ENCODE results near the gene TMEM161A.
A peak's percentile ranks its signal among the peaks of the same experiment; 100 is the strongest.
"Not testable (repeated sequence)": the region's sequence is repeated elsewhere in the genome, so short reads cannot be mapped to it uniquely, and the experiment has no call there.

Gene TMEM161A

DNA sequence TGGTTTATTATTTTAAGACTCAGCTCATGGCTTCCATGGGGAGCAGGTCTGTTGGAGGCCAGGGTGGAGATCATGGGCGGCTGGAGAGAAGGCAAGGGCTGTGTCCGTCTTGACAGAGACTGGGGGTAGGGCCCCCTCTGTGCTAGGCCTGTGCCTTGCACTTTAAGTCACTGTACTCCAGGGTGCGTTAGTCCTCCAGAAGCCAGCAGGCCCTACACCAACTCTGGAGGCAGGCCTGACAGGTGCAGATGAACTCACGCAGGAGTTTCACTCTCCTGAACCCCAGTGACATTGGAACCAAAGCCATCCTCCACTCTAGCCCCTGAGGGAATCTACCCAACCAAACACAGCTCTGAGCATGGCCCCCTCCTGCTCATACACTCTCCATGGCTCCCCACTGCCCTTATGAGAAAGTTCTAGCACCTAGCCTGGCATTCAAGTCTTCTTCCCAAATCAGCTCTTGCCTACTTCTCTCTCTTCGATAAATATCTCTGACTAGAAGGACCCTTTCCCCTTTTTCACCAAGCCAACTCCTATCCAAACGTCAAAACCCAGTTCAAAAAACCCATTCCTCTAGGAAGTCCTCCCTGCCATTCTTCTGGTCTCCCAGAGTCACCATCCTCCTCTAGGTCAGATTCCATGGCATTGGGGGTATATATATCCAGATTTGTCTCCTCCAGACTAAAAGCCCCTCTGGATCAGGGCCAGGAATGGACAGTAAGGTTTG is 16.7 kb upstream of the TMEM161A start:
- no peak for DNase-seq

DNA sequence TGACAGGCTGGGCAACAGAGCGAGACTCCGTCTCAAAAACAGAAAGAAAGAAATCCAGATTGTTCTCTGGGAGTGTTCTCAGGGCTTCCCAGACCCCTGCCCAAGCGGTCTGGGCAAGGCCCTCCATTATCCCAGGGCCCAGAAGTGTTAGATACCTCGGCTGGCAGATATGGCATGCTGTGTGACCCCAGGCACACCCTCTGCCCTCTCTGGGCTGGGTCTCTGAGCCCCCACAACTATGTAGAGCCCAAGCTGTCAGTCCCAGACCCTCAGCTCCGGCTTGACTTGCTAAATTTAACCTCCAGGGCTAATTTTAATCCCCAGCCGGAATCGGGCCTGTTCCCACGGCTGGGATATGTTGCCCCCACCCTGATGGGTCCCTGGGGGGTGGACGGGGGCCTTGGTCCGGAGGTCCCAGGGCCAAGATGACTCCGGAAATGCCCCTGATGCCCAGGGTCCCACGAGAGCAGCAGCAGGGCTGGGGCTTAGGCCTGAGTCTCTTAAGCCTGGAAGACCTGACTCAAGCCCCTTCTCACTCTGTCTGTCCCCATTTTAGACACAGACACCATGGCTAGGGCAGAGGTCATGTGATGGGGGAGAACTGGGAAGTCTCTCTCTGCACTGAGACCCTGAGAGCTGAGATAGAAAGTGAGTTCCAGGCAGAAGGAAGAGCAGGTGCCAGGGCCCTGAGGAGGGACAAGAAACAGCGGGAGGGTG is 14.5 kb upstream of the TMEM161A start:
- DNase-seq = no peak

DNA sequence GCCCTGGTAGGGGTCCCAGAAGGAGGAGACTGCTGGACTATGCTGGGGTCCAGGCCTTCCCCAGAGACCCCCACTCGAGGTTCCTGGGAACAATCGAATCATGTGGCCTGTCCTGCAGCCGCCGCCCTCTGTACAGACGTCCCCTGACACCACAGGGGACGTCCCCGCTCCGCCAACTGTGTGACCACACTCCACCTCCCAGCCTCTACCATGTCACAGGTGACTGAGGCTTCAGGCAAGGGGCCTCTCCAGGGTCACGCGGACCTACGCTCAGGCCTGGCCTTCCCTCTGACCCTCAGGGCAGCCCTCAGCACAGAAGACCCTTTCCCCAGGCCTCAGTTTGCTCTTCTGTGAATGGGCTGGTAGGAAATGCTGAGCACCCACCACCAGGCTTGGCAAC is 13.1 kb upstream of the TMEM161A start:
- no peak for DNase-seq

DNA sequence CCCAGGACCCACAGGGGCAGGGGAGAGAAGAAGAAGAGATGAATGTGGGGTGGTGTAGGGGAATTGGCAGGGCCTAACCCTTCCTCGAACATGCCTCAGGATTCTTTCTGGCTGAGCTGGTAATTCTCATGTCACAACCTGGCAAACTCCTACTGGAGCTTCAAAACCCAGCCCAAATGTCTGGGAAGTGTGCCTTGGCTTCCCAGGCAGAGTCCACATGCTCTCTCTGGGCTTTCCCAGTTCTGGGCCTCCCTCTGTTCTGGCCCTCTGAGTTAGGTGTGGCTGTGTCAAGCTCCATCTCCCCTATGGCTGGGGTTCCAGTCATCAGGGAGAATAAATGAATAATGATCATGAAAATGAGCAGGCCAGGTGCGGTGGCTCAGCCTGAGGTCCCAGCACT is 11.2 kb upstream of the TMEM161A start:
- DNase-seq = no peak

DNA sequence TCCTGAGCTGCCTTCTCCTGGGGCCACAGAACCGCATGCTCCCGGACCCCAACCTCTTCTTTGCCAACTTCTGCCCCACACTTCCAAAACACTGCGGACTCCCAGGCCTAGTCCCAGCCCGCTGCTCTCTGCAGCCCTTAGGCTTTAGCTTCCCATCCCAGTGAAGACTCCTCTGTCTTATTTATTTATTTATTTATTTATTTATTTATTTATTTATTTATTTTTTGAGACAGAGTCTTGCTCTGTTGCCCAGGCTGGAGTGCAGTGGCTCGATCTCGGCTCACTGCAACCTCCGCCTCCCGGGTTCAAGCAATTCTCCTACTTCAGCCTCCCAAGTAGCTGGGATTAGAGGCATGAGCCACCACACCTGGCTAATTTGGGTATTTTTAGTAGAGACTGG is 10.2 kb upstream of the TMEM161A start:
- DNase-seq = not testable (repeated sequence)

DNA sequence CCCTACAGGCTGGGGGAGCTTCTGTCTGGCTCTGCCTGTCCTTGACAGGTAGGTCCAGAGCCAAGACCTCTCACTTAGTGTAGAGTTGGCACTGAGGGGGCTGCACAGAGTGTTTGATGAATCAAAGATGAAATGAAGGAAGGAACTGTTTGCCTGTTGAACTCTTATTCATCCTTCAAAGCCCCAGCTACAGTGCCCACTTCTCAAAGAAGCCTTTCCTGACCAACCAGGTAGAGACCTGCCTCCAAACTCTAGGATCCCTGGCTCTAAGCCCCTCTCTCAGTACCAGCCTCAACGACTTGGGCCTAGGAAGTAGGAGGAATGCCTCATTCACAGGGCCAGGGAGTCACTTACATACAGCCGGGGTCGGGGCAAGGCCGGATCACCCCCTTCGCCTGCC is 9.1 kb upstream of the TMEM161A start:
- no peak for DNase-seq

DNA sequence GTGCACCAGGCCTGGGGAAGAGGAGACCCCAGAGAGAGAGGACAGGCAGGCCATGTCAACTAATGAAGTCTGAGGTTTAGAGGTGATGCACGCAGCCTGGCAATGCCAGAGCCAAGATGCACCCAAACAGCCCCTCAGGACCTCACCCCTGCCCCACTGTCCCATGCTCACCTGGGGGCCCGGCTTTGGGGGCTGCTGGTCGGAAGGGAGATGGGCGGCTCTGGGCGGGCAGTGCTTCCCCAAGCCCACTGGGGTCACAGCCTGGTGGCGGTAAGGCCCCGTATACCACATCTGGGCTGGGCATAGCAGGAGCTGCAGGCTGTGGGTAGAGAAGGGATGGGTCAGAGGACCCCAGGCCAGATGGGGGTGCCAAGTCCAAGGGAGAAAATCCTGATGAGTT is 8.6 kb upstream of the TMEM161A start:
- no peak for DNase-seq

DNA sequence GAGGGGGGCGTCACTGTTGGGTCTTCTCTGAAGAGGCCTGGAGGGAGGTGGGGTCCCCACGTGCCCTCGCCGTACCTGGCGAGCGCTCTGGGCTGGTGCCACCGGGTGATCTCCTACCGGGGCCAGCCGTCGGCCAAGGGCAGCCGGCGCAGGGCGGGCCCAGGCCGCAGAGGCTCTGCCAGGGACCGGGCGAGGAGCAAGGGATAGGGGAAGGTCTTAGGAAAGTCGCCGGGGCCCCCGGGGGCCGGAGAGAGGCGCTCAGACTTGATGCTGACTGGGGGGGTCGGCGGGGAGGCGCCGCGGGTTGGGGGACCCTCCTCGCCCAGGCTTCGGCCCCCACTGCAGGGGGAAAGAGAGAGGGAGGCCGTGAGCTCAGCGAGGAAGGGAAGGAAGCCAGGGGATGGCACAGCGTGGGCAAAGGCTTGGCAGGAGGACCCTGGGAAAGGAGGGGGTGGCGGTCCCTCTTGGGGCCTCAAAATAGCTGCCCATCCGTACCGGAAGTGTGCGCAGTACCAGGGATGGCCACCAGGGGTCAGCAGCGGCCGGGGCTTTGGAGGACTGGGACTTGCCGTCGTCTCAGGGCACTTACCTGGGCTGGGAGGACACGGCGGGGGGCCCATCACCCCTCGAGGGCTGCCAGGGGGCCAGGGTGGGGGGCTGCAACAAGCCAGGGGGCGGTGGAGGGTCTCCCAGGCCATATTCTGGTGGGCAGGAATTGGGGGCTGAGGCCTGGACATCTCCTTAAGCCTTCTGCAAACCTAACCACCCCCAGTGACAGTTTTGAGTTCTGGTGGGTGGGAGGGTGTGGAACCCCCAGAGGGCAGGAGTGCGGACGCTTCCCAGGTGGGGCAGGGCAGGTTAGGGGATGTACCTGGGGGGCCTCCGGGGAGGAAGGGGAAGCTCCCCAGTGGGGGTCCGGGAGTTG is 7.7 kb upstream of the TMEM161A start:
- peak; percentile 53 for DNase-seq

DNA sequence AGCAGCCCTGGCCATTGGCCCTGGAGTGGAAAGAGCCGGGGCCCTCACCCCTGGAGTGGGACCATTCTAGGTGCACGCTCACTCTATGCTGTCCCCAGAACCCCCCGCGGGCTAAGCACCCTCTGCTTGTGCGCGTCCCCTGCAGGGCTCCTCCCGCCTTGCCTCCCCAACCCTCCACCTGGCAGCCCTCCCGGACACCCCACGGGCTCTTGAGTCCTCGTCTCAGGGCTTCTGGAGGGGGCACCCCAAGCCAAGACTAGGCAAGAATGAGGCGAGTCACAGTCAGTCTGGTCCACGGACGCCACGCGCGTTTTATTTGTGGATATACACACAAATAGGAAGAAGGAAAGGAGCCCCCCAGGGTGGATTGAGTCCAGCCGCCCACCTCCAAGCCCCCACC is 7.0 kb upstream of the TMEM161A start:
- no peak for DNase-seq

DNA sequence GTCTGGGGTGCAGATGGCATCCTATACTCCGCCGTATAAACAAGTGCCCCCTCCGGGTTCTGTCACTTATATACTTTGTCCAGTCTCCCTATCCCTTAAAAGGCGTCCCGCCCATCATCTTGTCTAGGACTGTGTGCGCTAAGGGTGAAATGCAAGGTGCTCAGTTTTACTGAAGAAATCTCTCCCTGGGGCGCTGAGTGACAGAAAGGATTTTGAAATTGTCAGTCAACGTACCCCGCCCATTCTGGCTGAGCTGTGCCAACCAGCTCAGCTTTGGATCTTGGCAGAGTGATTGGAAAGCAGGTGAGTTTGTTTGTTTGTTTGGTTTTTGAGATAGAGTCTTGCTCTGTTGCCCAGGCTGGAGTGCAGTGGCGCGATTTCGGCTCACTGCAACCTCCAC is 4.1 kb upstream of the TMEM161A start:
- no peak for DNase-seq

DNA sequence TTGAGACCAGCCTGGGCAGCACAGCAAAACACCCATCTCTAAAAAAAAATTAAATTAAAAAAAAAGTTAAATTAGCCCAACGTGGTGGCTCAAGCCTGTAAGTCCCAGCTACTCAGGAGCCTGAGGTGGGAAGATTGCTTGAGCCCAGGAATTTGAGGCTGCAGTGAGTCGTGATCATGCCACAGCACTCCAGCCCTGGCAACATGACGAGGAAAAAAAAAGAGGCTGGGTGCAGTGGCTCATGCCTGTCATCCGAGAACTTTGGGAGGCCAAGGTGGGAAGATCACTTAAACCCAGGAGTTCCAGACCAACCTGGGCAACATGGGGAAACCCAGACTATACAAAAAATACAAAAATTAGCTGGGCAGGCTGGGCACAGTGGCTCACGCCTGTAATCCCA is 2.2 kb upstream of the TMEM161A start:
- no peak for DNase-seq

DNA sequence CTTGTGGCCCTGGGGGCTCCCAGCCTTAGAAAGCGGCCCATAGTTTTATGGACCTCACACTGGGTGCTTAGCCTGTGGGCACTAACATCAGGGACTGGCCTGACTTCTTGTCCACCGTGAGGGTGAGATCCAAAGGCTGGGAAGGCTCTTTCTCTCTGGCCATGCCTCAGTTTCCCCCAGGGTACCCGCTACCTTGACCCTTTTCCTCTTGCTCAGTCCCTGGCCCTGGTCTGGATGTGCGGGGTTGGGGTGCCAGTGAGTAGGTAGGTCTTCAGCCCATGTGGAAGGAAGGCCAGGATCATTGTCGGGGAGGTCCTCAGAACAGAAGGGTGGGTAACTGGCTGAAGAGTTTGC is 1.6 kb upstream of the TMEM161A start:
- DNase-seq = no peak

DNA sequence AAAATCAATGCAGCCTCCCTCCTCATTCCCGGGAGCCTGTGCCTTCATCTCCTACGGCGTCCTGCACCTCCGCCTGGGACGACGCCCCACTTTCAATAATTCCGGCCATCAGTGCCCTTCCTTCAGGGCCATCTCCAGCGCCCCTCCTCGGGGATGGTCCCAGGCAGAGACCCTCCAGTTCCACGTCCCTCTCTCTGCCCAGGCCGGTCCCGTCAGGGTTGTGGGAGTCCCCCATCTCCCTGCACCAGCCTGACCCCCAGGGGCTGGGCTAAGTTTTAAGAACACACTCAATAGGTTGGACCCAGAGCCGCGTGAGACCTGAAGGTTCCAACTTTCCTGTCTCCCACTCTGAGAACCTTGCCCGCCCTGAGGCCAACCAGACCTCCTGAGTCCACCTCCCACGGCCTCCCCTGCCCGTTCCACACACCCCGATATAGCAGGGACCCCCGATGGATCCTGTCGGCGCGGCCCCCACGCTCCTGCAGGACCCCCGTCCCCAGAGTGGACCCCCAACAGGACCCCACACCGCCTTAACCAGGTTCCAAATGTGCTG is 646 bp downstream of the TMEM161A start:
- no peak for DNase-seq

DNA sequence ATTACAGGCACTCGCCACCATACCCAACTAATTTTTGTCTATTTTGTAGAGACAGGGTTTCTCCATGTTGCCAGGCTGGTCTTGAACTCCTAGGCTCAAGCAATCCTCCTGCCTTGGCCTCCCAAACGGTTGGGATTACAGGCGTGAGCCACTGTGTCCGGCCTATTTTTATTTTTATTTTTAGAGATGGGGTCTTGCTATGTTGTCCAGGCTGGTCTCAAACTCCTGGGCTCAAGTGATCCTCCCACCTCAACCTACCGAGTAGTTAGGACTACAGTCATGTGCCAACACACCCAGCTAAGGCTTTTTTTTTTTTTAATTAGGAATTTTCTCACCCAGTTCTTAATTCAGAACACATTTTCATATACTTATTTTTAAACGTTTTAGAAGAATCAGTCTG is 2.6 kb downstream of the TMEM161A start:
- not testable (repeated sequence) for DNase-seq

DNA sequence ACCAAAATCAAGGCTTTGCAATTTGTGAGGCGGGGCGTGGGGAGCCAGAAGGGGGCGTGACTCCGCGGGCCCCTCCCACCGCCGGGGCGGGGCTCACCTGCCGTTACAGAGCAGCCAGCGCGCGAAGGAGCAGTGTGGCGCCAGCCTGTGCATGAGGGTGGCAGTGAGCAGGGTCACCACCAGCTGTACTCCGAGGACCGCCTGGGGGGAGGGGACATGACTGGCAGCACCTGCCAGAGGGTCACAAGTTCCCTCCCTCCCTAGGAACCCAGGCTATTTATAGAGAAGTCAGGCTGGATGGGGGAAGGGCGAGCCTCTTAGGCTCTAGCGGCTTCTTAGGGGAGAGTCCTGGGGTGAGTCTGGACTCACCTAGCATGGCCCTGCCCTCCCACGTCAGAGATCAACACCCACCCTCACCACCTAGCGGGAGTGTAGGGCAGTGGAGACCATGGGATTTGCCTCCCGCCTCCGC is 3.6 kb downstream of the TMEM161A start:
- DNase-seq = no peak

DNA sequence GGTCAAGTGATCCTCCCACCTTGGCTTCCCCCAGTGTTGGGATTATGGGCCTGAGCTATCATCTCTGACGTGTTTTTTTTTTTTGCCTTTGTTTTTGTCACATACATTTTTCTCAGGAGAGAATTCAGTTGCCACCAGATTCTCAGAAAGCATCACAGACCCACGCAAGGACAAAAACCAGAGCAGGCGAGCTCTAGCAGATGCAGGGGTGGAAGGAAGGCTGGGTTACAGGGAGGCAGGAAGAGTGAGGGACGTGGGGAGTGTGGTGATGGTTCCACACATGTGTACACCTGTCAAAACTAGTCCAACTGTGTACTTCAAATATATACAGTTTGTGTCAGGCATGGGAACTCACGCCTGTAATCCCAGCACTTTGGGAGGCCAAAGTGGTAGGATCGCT is 4.3 kb downstream of the TMEM161A start:
- DNase-seq = no peak

DNA sequence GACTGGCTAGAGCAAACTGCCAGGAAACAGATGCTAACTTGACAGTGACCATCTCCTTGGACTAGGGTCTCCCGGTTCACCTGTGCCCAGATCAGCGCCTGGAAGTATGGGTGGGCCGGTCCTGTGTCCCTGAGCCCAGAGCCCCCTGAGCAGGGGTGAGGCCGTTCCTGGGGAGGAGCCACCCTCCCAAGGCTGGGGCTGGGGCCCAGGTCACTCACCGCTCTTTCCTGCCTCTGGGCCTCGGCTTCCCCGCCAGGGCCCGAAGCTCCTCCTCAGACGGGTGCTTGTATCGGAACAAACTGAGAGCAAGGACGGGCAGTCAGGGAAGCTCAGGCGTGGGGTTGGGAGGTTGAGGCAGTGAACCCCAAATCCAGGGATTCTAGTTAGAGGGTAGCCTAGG is 5.4 kb downstream of the TMEM161A start:
- no peak for DNase-seq

DNA sequence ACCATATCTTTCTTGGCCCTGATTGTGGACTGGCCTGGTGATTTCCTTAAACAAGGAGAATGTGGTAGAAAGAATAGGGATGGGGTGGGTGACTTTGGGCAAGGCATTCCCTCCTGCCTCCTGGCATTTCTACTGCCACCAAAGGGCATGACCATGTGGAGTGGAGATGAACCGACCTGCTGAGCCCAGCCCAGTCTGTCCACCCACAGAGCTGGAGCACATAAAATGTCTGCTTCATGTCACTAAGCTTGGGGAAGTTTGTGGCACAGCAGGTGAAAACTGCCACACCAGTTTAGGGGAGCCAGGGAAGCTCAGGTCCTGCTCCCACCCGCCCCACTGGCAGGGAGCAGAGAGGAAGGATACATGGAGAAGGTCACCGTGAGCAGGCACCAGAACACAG is 6.3 kb downstream of the TMEM161A start:
- no peak for DNase-seq

DNA sequence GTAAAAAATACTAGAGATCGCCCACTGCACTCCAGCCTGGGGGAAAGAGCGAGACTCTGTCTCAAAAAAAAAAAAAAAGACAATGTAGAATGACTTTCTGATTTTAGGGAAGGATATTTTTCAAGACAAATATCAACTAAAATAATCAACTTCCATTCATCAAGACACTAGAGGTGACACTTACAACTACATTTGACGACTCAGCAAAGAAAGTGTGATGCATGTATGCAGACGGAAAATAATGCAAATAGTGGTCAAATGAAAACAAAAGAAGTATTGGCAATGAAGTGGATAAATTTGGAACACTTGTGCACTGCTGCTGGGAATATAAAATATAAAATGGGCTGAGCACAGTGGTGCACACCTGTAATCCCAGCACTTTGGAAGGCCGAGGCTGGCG is 12.2 kb downstream of the TMEM161A start:
- no peak for DNase-seq

DNA sequence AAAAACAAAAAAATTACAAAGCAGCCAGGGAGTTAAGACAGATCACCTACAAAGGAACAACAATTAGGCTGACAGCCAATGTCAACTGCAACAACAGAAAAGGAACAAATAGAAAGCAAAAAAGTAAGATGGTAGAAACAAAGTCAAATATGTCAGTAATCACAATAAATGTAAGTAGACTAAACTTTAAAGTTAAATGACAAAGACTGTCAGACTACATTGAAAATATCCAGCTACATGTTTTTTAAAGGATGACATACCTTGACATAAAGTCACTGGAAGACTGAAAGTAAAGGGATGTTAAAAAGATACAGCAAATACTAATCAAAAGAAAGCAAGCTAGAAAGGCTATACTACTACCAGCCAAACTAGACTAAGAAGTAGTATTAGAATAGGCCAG is 14.9 kb downstream of the TMEM161A start:
- no peak for DNase-seq

DNA sequence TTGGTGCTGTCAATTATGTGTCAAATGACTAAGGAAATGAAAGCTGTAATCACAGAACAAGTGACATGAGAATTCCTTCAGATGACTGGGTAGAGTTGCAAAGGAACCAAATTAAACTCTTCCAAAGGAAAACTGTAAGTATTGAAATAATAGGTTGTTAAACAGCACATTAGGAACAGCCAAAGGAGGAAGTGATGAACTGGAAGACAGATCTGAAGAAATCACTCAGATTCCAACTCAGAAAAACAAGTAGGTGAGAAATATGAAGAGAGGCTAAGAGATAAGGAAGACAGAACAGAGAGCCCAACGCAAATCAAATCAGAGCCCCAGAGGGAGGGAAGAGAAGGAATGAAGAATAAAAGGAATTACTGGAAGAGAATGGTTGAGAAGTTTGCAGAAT is 15.4 kb downstream of the TMEM161A start:
- DNase-seq = no peak

DNA sequence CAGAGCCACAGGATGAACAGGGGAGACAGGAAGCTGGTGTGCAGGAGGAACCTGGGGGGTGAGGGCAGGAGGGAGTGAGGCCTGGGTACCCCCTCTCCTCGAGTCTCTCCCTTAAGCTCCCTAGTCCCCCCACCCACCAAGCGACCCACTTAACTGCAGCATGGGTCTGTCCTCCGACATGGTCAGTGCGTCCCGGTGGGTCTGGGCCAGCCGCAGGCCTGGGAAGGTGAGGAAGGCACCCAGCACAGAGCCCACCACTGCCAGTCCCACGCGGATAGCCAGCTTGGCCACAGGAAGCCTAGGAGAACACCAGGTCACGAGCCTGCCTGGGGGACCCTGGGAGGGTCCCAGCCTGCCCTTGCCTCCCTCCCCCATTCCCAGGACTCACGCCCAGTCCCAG is 16.9 kb downstream of the TMEM161A start:
- DNase-seq = no peak

All from COR-L47 (cell line).